ENCODE data around the gene FAM170B.

FAM170B gene

GRCh38 chr10:49168831-49169500 lies 35.1 kb upstream of the FAM170B start:
- DNase-seq, result no peak

- no peak for DNase-seq
These were observed 34.3 kb upstream of the FAM170B start for GRCh38 chr10:49168171-49168540.

- no peak for DNase-seq
These were observed 33.8 kb upstream of the FAM170B start for GRCh38 chr10:49167425-49168170.

- no peak for DNase-seq
These were observed 32.9 kb upstream of the FAM170B start for GRCh38 chr10:49166484-49167400.

DNA sequence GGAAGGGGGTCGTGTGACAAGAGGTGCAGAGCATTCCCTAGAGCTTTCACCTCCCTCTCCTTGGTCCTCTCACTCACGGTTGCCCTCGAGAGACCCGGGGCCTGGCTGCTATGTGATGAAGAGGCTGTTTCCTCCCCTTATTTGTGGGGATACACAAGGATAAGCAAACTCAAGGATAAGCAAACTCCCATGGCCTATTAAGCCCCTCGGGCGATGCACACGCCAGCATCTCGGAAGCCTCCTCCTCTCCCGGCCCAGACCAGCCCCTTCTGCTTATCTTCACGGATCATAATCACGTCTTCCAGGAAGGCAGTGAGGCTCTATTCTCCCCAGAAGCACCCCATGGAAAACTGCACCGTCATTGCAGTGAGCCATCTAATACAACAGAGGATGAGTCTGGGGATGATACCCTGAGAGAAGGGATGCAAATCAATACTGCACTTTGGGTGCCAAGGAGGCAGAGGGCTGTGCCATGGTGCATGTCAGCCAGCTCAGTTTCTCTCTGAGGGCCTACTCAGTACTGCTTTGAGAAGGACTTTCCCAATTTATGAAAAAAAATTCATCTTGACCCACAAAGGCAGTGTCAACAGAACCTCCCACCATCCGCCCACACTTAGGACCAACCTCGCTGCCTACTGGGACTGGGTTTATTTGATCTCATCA lies 32.1 kb upstream of the FAM170B start:
- DNase-seq, result no peak

GRCh38 chr10:49165259-49165658 lies 31.4 kb upstream of the FAM170B start:
- no peak for DNase-seq

DNA sequence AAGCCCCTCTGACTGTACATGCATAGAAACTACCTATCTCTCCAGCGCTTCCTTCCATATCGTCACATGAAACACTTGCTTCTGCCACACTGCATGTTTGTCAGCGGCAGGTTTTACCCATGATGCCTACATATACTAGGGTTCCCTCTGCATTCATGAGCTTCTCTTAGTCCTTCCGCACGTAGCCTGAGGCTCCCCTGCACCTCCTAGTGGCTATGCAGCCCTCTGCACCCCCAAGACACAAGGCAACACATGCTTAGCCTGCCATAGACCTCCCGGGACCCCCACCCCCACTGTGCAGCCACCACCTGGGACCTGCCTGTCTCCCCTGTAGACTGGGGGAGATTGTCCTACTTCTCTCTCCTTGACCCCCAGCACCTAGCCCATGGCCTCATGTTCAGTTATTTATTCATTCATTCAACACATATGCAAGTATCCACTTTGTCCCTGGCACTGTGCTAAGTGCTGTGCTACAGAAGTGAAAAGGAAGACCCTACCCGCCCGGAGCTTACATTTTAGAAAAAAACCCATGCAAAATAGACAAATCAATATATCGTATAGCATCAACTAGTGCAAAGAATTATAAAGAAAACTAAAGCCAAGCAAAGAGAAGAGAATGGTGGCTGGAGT lies 30.9 kb upstream of the FAM170B start:
- no peak for DNase-seq

DNA sequence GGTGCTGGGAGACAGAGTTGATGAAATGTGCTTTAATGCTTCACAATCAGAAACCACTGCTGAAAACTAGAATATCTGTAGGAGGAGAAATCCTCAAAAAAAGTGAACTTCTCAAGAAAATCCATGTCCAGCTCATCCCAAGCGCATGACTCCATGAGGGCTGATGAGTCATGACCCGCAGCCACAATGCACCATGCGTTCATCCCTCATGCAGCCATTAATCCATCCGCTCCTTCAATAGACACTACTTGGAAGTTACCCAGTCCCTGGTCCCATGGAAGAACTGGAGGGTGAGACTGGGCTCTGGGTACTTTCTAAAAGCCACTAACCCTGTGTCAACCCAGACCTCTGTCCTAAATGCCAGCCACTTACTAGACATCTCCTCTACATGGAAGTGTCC lies 29.9 kb upstream of the FAM170B start:
- DNase-seq, result no peak

GRCh38 chr10:49162761-49163310 lies 29.0 kb upstream of the FAM170B start:
- DNase-seq, result no peak

DNA sequence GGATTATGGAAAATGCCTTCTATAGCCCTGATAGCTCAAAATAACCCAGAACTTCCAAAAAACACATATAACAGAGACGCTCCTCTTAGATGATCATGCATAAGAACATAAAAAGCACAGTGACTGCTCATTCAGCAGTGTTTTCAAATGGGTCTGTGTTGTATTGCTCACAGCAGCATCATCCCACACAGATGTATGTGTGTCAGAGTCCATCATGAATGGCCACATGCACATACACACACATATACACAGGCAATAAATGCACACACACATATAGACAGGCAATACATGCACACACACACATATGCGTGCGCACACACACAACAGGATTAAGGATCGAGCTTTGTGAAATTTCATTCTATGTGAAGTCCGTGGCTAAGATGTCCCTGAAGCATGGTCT lies 28.2 kb upstream of the FAM170B start:
- no peak for DNase-seq

DNA sequence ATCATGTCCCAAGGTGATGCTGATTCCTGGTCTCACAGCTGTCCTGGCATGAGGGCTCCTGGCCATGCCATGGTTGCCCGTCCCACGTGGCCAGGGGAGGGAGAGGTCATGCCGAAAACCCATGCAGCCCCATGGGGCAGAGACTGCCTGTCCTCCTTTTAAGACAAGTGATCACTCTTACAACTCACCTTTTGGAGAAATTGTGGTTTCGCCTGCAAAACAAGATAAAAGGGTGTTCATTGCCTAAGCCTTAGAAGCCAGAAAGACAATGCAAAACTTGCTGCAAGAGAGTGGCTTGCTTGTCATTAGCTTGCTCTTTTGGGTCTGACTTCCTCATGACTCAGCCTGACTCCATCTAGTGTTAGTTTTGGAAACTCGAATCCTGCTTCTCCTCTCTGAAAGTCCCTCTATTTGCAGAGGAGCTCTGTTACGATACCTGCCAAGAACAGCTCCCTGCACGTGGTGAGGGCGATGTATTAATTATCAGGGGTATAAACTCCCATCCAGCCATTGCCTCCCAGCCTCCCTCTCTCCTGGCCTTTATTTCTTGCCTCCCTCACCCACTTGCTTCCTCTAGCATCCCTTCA lies 27.7 kb upstream of the FAM170B start:
- peak; percentile 10 for DNase-seq

DNA sequence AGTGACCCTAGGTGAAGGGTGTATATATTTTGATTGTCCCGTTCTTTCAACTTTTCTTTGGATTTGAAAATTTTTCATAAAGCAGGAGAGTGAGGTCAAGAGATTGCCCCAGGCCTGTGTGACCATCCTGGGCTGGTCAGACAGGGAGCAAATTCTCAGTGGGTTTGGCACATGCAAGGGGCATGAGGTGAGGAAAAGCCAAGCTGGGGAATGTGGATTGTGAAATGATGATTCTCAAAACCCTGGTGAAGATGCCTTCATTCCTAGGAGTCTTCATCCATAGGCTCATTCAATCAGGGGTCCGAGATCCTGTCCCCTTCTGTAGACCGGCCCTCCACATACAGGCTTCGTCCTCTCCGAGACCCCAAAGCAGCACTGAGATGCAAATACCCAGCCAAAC lies 27.0 kb upstream of the FAM170B start:
- no peak for DNase-seq

DNA sequence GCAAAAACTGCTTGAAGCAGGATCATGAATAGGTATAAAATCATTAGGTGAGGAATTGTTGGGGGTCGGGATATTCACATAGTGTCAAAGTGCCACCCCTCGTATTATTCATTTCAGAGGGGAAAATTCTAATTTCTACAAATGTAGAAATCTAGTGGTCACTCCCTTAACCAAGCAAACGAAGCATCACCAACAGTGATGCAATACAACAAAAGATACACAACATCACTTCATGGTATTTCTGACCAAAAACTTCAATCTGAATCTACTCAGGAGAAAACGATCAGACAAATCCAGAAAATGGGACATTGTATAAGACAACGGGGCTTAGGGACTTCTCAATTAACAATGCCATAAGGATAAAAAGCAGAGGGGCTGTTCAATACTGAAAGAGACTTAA lies 26.3 kb upstream of the FAM170B start:
- DNase-seq, result no peak

GRCh38 chr10:49158915-49159314 lies 25.1 kb upstream of the FAM170B start:
- no peak for DNase-seq

GRCh38 chr10:49158404-49158803 lies 24.6 kb upstream of the FAM170B start:
- DNase-seq, result no peak

DNA sequence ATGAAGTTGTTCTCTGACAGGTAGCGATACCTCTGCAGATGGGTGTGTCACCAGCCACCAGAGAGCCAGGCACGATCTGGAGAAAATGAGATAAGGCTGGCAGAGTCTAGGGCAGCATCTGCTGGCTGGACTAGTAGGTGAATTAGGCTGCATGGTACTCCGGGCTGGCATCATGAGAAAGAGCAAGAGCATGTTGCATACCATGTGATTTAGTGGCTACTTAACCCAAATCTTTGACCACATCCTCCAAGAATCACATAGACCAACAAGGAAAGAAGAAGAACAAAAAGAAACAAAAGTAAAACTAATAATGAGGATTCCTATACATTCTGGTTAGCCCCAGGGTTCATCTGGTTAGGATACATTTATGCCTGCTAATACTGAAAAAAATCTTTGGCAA lies 23.4 kb upstream of the FAM170B start:
- no peak for DNase-seq

DNA sequence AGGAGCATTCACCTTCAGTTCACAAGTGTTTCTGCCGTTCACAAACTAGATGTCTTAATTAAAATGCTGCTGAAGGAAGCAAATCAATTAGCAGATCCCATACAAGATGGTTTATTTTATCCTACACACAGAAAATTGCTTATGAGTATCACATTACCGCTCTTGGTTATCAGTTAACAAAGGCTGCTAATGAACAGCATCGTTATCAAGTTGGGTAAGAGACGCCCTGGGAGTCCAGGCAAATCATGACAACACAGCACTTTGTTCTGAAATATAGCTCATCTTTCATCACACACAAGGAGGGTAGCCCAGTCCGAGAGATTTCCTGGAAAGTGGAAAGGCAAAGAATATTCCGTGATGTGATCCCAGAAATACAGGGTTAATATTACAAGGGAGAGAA lies 20.8 kb upstream of the FAM170B start:
- DNase-seq, result no peak

DNA sequence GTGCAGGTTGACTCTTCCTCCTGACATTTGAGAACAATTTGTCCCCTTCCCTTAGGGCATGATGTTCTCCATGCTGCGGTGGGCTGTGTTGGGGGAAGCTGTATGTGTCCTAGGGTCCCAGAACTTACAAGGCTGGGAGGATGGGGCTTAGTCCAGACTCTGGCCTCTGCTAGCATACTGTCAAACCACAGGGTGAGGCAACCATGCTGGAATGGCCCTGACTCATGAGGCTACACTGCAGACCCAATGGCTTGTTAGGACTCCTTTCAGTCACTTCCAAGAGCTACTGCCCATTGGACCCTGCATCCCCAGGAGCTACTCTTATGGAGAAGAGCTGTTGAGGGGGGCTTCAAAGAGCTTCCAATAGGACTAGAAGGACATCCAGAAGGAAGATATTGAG lies 20.1 kb upstream of the FAM170B start:
- DNase-seq, result no peak

DNA sequence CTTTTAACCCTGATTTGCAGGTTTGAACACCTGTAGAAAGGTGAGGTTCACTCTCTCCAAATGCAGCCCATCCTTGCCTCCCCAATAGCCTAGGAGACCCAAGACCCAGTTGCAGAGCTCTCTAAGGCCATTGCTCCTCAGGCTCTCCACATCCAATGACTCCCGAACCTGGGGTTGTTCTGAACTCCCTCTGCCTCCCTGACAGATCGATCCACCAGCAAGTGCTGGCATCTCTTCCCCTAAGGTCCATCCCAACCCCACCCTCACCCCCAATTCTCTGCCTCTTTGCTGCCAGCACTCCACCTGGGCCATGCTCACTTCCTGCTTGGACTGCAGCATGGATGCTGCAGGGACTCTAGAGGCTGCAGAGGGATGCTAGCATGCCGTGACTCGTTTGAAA lies 19.3 kb upstream of the FAM170B start:
- no peak for DNase-seq

- DNase-seq, result no peak
These were observed 18.8 kb upstream of the FAM170B start for GRCh38 chr10:49152663-49153062.

GRCh38 chr10:49152037-49152436 lies 18.2 kb upstream of the FAM170B start:
- no peak for DNase-seq

GRCh38 chr10:49151481-49151880 lies 17.7 kb upstream of the FAM170B start:
- no peak for DNase-seq

All from NCI-H526 treated with DMSO at 0.1 percent for 48 hours (cell line).